GM19455 (cell line): Measurements from ENCODE around the gene IKZF1.

Experiments used
- ATAC-seq: cut with Tn5 transposase; IDR thresholded peaks from one replicate; pipeline ENCODE4 v1.9.1; 2021; ENCODE audit not compliant: unreplicated experiment

Gene IKZF1

GRCh38 chr7:50352751-50353150 is 48.2 kb downstream of the IKZF1 start:
- ATAC-seq: no peak

- ATAC-seq: no peak
These were observed 48.7 kb downstream of the IKZF1 start for GRCh38 chr7:50353201-50353600.

GRCh38 chr7:50353894-50354595 is 49.5 kb downstream of the IKZF1 start:
- no peak for ATAC-seq

GRCh38 chr7:50355817-50356178 is 51.3 kb downstream of the IKZF1 start:
- no peak for ATAC-seq

GRCh38 chr7:50356212-50356944 is 51.9 kb downstream of the IKZF1 start:
- no peak for ATAC-seq

GRCh38 chr7:50356945-50357268 is 52.4 kb downstream of the IKZF1 start:
- no peak for ATAC-seq

GRCh38 chr7:50357426-50357825 is 52.9 kb downstream of the IKZF1 start:
- ATAC-seq: no peak

- no peak for ATAC-seq
These were observed 53.7 kb downstream of the IKZF1 start for GRCh38 chr7:50358041-50358705.

GRCh38 chr7:50358779-50359178 is 54.3 kb downstream of the IKZF1 start:
- no peak for ATAC-seq

- no peak for ATAC-seq
These were observed 54.9 kb downstream of the IKZF1 start for GRCh38 chr7:50359258-50359994.

- no peak for ATAC-seq
These were observed 55.7 kb downstream of the IKZF1 start for GRCh38 chr7:50359995-50360925.

- ATAC-seq: no peak
These were observed 57.6 kb downstream of the IKZF1 start for GRCh38 chr7:50362142-50362541.

GRCh38 chr7:50362712-50363282 is 58.3 kb downstream of the IKZF1 start:
- ATAC-seq: no peak

GRCh38 chr7:50363327-50364060 is 59.0 kb downstream of the IKZF1 start:
- no peak for ATAC-seq

- no peak for ATAC-seq
These were observed 60.1 kb downstream of the IKZF1 start for GRCh38 chr7:50364645-50365044.

GRCh38 chr7:50366311-50366710 is 61.8 kb downstream of the IKZF1 start:
- ATAC-seq: no peak

GRCh38 chr7:50367100-50367499 is 62.6 kb downstream of the IKZF1 start:
- ATAC-seq: no peak

- ATAC-seq: no peak
These were observed 63.1 kb downstream of the IKZF1 start for GRCh38 chr7:50367570-50367969.

- no peak for ATAC-seq
These were observed 63.9 kb downstream of the IKZF1 start for GRCh38 chr7:50368366-50368765.
